Endothelial cell of umbilical vein (primary cell): ENCODE results near the gene ACVR2B.

ENCODE experiments used
- FOS ChIP-seq: IDR thresholded peaks from 2 replicates; pipeline ENCODE4 v1.6.1; 2011; ENCODE audit warnings: mild to moderate bottlenecking, low read length, moderate library complexity, borderline replicate concordance; ENCODE audit not compliant: insufficient read depth
- POLR2A ChIP-seq: IDR thresholded peaks from 2 replicates; pipeline ENCODE4 v1.6.1; 2012; ENCODE audit warnings: low read depth, mild to moderate bottlenecking, control low read depth, low read length
- TF ChIP-seq, protein P1 (sequence below), 2 donors: IDR thresholded peaks; 1 replicate in 1 of 2; 2 replicates in 1 of 2; pipeline ENCODE4 v1.5.1; 2011; ENCODE audit warnings: low read length in 2 of 2, mild to moderate bottlenecking in 2 of 2, moderate library complexity in 2 of 2, control low read depth in 1 of 2, inconsistent platforms in 1 of 2, low read depth in 1 of 2; ENCODE audit not compliant: insufficient read depth in 1 of 2; ENCODE audit errors: extremely low read depth in 1 of 2

GRCh38 chr3:38497031-38497430, 43.3 kb downstream of the ACVR2B start:
- TF ChIP-seq, protein P1, sequence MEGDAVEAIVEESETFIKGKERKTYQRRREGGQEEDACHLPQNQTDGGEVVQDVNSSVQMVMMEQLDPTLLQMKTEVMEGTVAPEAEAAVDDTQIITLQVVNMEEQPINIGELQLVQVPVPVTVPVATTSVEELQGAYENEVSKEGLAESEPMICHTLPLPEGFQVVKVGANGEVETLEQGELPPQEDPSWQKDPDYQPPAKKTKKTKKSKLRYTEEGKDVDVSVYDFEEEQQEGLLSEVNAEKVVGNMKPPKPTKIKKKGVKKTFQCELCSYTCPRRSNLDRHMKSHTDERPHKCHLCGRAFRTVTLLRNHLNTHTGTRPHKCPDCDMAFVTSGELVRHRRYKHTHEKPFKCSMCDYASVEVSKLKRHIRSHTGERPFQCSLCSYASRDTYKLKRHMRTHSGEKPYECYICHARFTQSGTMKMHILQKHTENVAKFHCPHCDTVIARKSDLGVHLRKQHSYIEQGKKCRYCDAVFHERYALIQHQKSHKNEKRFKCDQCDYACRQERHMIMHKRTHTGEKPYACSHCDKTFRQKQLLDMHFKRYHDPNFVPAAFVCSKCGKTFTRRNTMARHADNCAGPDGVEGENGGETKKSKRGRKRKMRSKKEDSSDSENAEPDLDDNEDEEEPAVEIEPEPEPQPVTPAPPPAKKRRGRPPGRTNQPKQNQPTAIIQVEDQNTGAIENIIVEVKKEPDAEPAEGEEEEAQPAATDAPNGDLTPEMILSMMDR (IDR thresholded peaks at IDR 0.05; ENCODE audit: extremely low read depth in 1 of 2, insufficient read depth in 1 of 2, low read depth in 1 of 2, low read length in 2 of 2), result no peak
- TF ChIP-seq POLR2A, result no peak
- TF ChIP-seq FOS, result no peak
